Upper lobe of left lung (tissue), 4 donors: Measurements from ENCODE around the gene SEL1L3.

ENCODE experiments used
- EP300 ChIP-seq, 4 donors: sonication (generic); formaldehyde crosslinking; IDR thresholded peaks; one replicate each; pipeline ENCODE4 v1.5.1; 2017; ENCODE audit warnings: antibody characterized with exemption in 4 of 4, control low read depth in 2 of 4
- POLR2A ChIP-seq, 4 donors: fragments of 450-650 bp; IDR thresholded peaks; one replicate each; pipeline ENCODE4 v1.5.1; 2016 to 2017; ENCODE audit warnings: antibody characterized with exemption in 4 of 4, mild to moderate bottlenecking in 2 of 4
- POLR2AphosphoS5 ChIP-seq, 2 donors: sonication (generic); formaldehyde crosslinking; IDR thresholded peaks; one replicate each; pipeline ENCODE4 v1.5.1; 2017; ENCODE audit warnings: antibody characterized with exemption in 2 of 2
- TF ChIP-seq, protein P1 (sequence below), 6 experiments: fragments of 450-650 bp in 4 of 6; fragments of 200-600 bp in 2 of 6; sonication (generic) in 2 of 6; IDR thresholded peaks; one replicate each; pipeline ENCODE4 v1.5.1; 2016 to 2019; ENCODE audit warnings: antibody characterized with exemption in 6 of 6

- TF ChIP-seq, protein P1, sequence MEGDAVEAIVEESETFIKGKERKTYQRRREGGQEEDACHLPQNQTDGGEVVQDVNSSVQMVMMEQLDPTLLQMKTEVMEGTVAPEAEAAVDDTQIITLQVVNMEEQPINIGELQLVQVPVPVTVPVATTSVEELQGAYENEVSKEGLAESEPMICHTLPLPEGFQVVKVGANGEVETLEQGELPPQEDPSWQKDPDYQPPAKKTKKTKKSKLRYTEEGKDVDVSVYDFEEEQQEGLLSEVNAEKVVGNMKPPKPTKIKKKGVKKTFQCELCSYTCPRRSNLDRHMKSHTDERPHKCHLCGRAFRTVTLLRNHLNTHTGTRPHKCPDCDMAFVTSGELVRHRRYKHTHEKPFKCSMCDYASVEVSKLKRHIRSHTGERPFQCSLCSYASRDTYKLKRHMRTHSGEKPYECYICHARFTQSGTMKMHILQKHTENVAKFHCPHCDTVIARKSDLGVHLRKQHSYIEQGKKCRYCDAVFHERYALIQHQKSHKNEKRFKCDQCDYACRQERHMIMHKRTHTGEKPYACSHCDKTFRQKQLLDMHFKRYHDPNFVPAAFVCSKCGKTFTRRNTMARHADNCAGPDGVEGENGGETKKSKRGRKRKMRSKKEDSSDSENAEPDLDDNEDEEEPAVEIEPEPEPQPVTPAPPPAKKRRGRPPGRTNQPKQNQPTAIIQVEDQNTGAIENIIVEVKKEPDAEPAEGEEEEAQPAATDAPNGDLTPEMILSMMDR (IDR thresholded peaks at IDR 0.05): no peak
- TF ChIP-seq EP300 (IDR thresholded peaks at IDR 0.05) (no peak), POLR2A (IDR thresholded peaks at IDR 0.05) (no peak), POLR2AphosphoS5 (IDR thresholded peaks at IDR 0.05) (no peak)
Measured at GRCh38 chr4:25756503-25756902, 106.3 kb downstream of the SEL1L3 start.
